ENCODE results near the gene TIPARP. TPM values are rescaled to one million over a fixed set of nuclear protein-coding genes. Genes with fewer than 3 reads are reported as not detected.
A peak's percentile ranks its signal among the peaks of the same experiment; 100 is the strongest.

The TIPARP gene
- total and polyA plus RNA-seq, 2 of the 8 experiments (the other 6 are each of a cell fraction or from before 2014, with no cell fraction given) = 1.6 to 5.8 TPM

DNA sequence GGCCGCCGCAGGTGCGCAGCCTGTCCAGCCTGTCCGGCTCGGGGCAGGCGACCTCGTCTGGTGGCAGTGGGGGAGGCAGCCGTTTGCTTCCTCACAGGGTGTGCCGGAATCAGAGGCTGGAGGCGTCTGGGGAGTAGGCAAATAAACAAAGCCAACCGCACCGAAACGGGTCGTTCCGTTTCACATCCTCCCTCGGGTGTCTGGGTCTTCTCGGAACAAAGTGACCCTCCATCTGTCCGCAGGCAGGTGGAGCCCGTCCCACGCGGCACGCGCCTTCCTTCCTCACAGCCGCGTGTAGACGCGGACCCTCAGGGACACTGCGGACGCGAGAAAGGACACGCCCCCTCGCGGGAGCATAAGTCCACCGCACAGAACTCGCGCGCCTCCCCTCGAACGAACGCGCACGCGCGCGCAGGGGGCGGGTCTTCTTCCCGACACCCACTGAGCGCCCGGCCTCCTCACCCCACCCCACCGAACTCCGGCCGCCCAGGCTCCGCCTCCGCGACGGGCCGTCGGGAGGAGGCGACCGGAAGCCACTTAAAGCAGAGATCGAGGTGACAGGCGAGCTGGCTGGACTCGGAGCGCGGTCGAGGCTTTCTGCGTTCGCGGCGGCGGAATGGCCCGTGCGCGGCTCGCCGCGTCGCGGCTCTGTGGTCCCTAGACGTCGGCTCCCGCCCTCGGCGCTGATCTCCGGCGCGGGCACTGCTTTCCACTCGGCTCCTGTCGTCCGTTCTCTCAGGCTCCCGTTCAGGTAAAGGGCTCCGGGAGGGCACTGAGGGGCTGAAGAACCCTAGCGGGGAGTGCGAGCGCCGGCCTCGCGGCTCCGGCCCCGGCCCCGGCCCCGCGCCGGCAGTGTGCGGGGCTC lies at the start of gene TIPARP (continued):
- TF ChIP-seq SUZ12 (IDR thresholded peaks at IDR 0.05; ENCODE audit: low read length) (peak; percentile 64; the same call in 1 of the 2 replicates), TBP (IDR thresholded peaks at IDR 0.05; ENCODE audit: low read depth, low read length) (peak; percentile 84; the same call in 1 of the 2 replicates), SP4 (IDR thresholded peaks at IDR 0.05; ENCODE audit: low read length) (0 out of 2 replicates have a peak, but pooled peaks have one; percentile 81), YY1 (IDR thresholded peaks at IDR 0.05; ENCODE audit: low read depth, low read length) (peak; percentile 22; the same call in 1 of the 2 replicates), RBBP5 (IDR thresholded peaks at IDR 0.05; ENCODE audit: borderline replicate concordance, low read depth, low read length) (peak; percentile 66; the same call in 1 of the 2 replicates), JUND (IDR thresholded peaks at IDR 0.05; ENCODE audit: low read length) (no peak; the same call in 1 of the 2 replicates), CHD2 (IDR thresholded peaks at IDR 0.05; ENCODE audit: low read length) (no peak), GTF2F1 (IDR thresholded peaks at IDR 0.05; ENCODE audit: borderline replicate concordance, low read depth, low read length) (no peak), KDM1A (IDR thresholded peaks at IDR 0.05; ENCODE audit: borderline replicate concordance, low read length) (peak; percentile 45; the same call in 1 of the 2 replicates), POLR2A (IDR thresholded peaks at IDR 0.05; ENCODE audit: control extremely low read depth in 1 of 2, low read depth in 2 of 2, low read length in 2 of 2) (peak; percentile 73 to 88), RFX5 (IDR thresholded peaks at IDR 0.05; ENCODE audit: borderline replicate concordance, low read depth, low read length) (no peak), NRF1 (IDR thresholded peaks at IDR 0.05; ENCODE audit: low read depth, low read length) (peak; percentile 31; the same call in 1 of the 2 replicates), CTBP2 (IDR thresholded peaks at IDR 0.05; ENCODE audit: borderline replicate concordance, insufficient read depth, insufficient read length, low read length) (peak; percentile 82)
- TF ChIP-seq, protein P1, sequence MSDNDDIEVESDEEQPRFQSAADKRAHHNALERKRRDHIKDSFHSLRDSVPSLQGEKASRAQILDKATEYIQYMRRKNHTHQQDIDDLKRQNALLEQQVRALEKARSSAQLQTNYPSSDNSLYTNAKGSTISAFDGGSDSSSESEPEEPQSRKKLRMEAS (IDR thresholded peaks at IDR 0.05) = peak; percentile 42
